CD4-positive, alpha-beta T cell treated with Interleukin-4 for 4 hours (primary cell): ENCODE data around the gene TAL2.
"Not testable (repeated sequence)": the region's sequence is repeated elsewhere in the genome, so short reads cannot be mapped to it uniquely, and the experiment has no call there.

Source experiments
- DNase-seq: peaks from one replicate; pipeline ENCODE4 v3.0.0-alpha.2; 2020

The TAL2 gene

GRCh38 chr9:105676351-105676923 is 14.2 kb downstream of the TAL2 start:
- no peak for DNase-seq

GRCh38 chr9:105678163-105678562 is 15.9 kb downstream of the TAL2 start:
- no peak for DNase-seq

GRCh38 chr9:105678781-105679180 is 16.5 kb downstream of the TAL2 start:
- DNase-seq = no peak

- no peak for DNase-seq
Measured at GRCh38 chr9:105679257-105680022, 17.2 kb downstream of the TAL2 start.

GRCh38 chr9:105681313-105681712 is 19.1 kb downstream of the TAL2 start:
- DNase-seq = no peak

GRCh38 chr9:105681724-105682123 is 19.5 kb downstream of the TAL2 start:
- no peak for DNase-seq

GRCh38 chr9:105683688-105684275 is 21.5 kb downstream of the TAL2 start:
- DNase-seq = no peak

GRCh38 chr9:105686936-105687335 is 24.7 kb downstream of the TAL2 start:
- DNase-seq = no peak

GRCh38 chr9:105690742-105691141 is 28.5 kb downstream of the TAL2 start:
- no peak for DNase-seq

DNA sequence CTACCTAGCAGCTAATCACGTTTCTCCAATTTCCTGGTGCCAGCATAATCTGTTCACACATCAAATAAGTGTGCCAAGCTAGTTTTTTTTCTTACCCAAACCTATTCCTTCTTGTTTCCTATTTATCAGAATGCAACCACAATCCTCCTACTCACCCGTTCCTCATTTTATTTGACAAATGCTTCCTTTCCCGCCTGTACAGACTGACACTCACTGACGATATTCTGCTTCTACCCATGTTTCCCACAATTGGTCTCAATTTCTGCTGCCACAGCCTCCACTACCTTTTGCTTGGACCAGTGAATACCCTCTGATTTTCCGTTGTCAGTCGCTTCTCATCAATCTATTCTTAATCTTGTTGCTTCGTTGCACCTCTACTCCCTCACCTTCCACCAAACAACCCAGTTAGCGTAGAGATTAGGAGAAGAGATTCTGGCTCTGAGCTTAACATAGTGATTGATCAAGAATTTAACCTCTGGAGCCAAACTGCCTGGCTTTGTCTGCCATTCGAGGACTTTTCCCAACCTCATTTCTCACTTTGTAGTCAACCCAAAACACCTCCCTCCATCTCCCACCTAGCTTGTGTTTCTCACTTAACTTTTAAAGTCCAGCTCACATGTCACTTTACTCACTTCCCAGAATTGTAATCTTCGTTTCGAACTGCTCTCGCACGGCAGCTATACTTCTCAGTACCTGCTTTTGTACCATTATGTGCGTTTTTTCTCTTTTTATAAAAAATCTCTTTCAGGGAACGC is 31.4 kb downstream of the TAL2 start:
- no peak for DNase-seq

DNA sequence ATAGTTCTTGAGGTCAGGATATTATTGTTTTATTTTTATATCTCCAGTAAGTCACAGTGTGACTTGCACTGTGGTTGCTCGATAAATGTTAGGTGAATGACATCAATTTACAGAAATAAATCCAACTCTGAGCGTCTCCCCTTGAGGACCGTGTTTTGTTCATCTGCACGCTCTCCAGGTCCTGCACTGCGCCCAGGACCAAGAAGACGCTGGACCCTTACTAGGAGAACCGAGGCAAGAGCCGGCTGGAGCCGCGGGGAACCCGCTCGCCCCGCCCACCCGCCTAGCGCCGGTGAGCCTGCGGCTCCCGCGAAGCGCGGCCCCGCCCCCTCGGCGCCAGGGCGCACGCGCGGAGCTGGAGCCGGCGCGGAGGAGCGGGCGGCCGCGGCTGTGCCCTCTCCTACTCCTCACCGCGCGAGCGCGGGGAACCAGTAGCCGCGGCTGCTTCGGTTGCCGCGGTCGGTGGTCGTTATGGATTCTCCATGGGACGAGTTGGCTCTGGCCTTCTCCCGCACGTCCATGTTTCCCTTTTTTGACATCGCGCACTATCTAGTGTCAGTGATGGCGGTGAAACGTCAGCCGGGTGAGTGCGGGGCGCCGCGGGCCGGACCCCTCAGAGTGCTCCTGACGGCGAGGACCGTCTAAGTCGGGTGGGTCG is 32.1 kb downstream of the TAL2 start, which contains the start of gene TMEM38B:
TSS of gene TMEM38B (plus strand) at position 352 of the 658 bp plus-strand sequence. CDS start at position 472, 120 bp downstream.
- peak; percentile 57 for DNase-seq

- DNase-seq = peak; percentile 52
Measured at GRCh38 chr9:105694848-105695581, 32.8 kb downstream of the TAL2 start.

GRCh38 chr9:105696219-105696793 is 34.0 kb downstream of the TAL2 start:
- DNase-seq = no peak

- no peak for DNase-seq
Measured at GRCh38 chr9:105697871-105698270, 35.6 kb downstream of the TAL2 start.

GRCh38 chr9:105698348-105698870 is 36.2 kb downstream of the TAL2 start:
- no peak for DNase-seq

- DNase-seq = no peak
Measured at GRCh38 chr9:105700668-105701067, 38.4 kb downstream of the TAL2 start.

DNA sequence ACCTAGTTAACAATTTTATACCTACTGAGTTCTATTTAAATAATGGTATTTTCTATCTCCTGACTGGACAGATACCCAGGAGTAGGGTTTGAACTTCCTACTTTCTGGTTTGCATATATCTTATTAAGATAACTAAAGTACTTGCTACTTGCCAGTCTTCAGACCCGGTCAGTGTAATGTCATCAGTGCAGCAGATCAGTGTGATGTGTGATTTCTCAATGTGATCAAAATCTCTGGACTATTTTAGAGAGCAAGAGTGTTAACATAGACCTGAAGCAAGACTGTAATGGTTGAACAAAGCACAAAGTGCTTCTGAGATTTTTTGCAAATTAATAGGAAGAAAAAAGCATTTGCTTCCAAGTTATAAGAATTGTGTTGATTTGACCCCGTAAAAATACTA is 38.9 kb downstream of the TAL2 start:
- no peak for DNase-seq

DNA sequence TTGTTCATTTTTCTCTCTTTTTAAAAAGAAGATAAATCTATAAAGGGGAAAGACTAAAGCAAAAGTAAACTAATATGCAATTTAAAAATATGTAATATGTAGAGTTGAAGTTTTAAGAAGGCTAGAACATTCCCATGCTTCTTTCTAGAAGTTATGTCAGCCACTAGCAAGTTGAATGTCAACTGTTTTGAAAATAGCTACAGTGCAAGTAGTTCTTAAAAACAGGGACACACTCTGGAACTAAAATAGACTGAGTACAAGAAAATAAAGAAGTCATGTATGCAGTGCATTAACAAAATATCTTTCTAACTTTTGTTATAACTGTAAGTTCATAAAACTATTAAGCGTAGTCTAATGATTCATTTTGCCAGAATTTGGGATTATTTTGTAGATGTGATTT is 40.0 kb downstream of the TAL2 start:
- DNase-seq = no peak

- not testable (repeated sequence) for DNase-seq
Measured at GRCh38 chr9:105703638-105704037, 41.4 kb downstream of the TAL2 start.

- DNase-seq = no peak
Measured at GRCh38 chr9:105706156-105706555, 43.9 kb downstream of the TAL2 start.

DNA sequence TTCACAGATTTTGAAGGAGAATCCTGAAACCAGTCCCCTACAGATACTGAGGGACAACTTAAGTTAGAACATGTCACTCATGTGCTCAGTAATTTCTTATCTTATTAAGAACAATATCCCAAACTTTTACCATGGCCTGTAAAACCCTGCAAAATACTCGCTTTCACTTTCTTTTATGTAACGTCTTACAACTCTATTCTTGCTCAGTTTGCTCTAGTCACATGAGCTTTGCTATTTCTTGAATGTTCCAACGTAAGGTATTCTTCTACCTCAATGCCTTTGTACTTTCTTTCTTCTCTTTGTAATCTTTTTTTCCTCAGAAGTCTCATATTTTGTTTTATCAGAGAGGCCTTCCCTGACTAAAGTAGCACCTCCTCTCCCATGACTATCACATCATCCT is 46.1 kb downstream of the TAL2 start:
- no peak for DNase-seq

GRCh38 chr9:105710638-105711037 is 48.4 kb downstream of the TAL2 start:
- DNase-seq = no peak
